ENCODE measurements around the gene GPX2. TPM values are rescaled to one million over a fixed set of nuclear protein-coding genes. Genes with fewer than 3 reads are reported as not detected.
A peak's percentile ranks its signal among the peaks of the same experiment; 100 is the strongest.

Gene GPX2
- total RNA-seq, 6 experiments from 2014 or later: 248 to 1,113 (median 341) TPM

DNA sequence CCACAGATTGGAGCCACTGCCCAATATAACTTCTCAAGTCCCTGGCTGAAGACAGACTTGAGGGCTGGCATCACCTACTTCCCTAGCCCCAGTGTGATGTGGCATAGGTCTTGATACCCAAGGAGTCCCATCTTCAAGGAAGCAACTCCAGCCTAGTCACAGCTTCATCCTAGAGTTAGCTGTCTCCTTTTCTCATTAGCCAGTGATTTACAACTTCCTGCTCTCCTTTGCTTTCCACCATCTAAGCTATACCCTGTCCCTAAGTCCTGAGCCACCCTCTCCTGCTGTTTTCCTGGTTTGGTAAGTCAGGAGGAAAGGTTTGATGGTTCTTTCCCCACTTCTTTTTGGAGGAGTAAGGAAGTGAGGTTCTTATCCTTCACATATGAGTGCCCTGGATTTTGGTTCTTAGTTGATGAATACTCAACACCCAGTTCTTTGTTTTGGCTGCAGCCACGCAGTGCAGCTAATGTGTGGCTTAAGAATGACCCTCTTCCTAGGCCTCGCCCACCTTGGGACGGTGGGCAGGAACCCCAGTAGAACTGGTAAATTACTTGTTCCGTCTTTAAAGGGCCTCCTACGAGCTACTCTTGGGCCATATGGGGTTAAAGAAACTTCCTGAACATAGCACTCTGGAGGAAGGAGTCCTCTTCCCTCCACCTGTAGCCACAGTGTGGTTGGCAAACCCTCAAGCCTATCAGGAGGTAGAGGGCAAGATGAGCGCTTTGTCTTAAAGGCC lies 3.9 kb upstream of the GPX2 start:
- DNase-seq (peak in 1 of 3 donors; percentile 13), ATAC-seq (no peak)
- Histone ChIP-seq H3K27me3 (no peaks in the 10 kb centered on the region), H3K27ac (peak overlapping the region in 1 of 3 donors; percentile 80), H3K4me3 (no peak overlapping the region), H3K9me3 (no peaks in the 10 kb centered on the region), H3K4me1 (peaks cover 0 to 52% (median 14%) of the 10 kb centered on the region in 4 donors), H3K36me3 (peaks cover 0 to 5% (median 0%) of the 10 kb centered on the region in 4 donors)
- TF ChIP-seq CTCF (IDR thresholded peaks at IDR 0.05) (no peak), POLR2A (IDR thresholded peaks at IDR 0.05) (no peak)
- 85% methylated on average over 6 of the region's 6 CpGs for WGBS (ENCODE audit: insufficient coverage, low coverage, low lambda C conversion rate, missing lambda C conversion rate)
- intact Hi-C loops (cut with DNase I): no loop called here

GRCh38 chr14:64945431-64946178 lies 3.1 kb upstream of the GPX2 start:
- no peak overlapping the region for H3K4me3 ChIP-seq
- intact Hi-C loops (cut with DNase I): no loop called here
- no peaks in the 10 kb centered on the region for H3K27me3 ChIP-seq
- H3K36me3 ChIP-seq: peaks cover 0 to 12% (median 0%) of the 10 kb centered on the region in 4 donors
- WGBS (ENCODE audit: insufficient coverage, low coverage, low lambda C conversion rate, missing lambda C conversion rate): 97% methylated on average over 10 of the region's 12 CpGs
- ATAC-seq (no peak), DNase-seq (peak in 1 of 3 donors; percentile 23)
- H3K27ac ChIP-seq: no peak overlapping the region
- TF ChIP-seq POLR2A (IDR thresholded peaks at IDR 0.05): no peak
- no peak for TF ChIP-seq CTCF (IDR thresholded peaks at IDR 0.05)
- H3K9me3 ChIP-seq: no peaks in the 10 kb centered on the region
- peaks cover 0 to 52% (median 14%) of the 10 kb centered on the region in 4 donors for H3K4me1 ChIP-seq

DNA sequence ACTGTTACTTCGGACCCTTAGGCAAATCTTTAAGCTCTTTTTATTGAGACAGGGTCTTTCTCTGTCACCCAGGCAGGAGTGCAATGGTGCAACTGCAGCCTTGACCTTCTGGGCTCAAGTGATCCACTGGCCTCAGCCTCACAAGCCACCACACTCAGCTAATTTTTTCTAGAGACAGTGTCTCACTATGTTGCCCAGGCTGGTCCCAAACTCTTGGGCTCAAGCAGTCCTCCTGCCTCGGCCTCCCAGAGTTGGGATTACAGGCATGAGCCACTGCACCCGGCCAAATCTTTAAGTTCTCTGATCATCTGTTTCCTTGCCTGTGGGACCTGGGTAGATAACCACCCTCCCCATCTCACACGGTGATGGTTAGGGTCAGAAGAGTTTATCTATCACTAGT lies 2.3 kb upstream of the GPX2 start:
- H3K9me3 ChIP-seq: no peaks in the 10 kb centered on the region
- intact Hi-C loops (cut with DNase I): no loop called here
- peaks cover 0 to 18% (median 0%) of the 10 kb centered on the region in 4 donors for H3K36me3 ChIP-seq
- H3K4me3 ChIP-seq: no peak overlapping the region
- DNase-seq (peak in 1 of 3 donors; percentile 36), ATAC-seq (no peak)
- no peaks in the 10 kb centered on the region for H3K27me3 ChIP-seq
- H3K4me1 ChIP-seq: peaks cover 0 to 57% (median 14%) of the 10 kb centered on the region in 4 donors
- peak overlapping the region in 1 of 3 donors; percentile 60 for H3K27ac ChIP-seq
- WGBS (ENCODE audit: insufficient coverage, low coverage, low lambda C conversion rate, missing lambda C conversion rate): 63% methylated on average over 2 of the region's 4 CpGs
- TF ChIP-seq CTCF (IDR thresholded peaks at IDR 0.05): no peak
- no peak for TF ChIP-seq POLR2A (IDR thresholded peaks at IDR 0.05)

DNA sequence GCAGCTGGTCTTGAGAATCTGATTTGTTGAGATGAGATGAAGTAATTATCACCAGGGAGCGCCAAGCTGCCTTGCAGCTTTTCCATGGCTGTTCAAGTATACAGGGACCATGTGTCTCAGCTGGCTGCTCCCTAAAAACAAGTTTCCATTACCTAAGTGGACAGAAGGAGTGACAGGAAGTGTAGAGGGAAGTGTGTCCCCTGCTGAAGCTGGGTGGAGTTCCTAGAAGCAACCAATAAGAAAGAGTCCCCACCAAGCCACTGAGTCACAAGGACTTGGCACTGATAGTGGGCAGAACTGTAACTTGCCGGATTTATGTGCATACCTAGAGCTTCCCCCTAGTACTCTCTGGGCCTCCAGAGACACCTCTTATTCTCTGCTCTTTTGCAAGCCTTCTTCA lies 1.5 kb upstream of the GPX2 start:
- H3K36me3 ChIP-seq: peaks cover 0 to 24% (median 0%) of the 10 kb centered on the region in 4 donors
- TF ChIP-seq POLR2A (IDR thresholded peaks at IDR 0.05) (no peak), CTCF (IDR thresholded peaks at IDR 0.05) (no peak)
- no peak overlapping the region for H3K4me3 ChIP-seq
- no peaks in the 10 kb centered on the region for H3K27me3 ChIP-seq
- no peaks in the 10 kb centered on the region for H3K9me3 ChIP-seq
- intact Hi-C loops (cut with DNase I): no loop called here
- DNase-seq: peak in 1 of 3 donors; percentile 14
- peaks cover 0 to 60% (median 16%) of the 10 kb centered on the region in 4 donors for H3K4me1 ChIP-seq
- ATAC-seq: no peak
- peak overlapping the region in 1 of 3 donors; percentile 60 for H3K27ac ChIP-seq
- 100% methylated on average over 1 of the region's 2 CpGs for WGBS (ENCODE audit: insufficient coverage, low coverage, low lambda C conversion rate, missing lambda C conversion rate)

Data from right lobe of liver (tissue), 6 donors.